DOHH2 (cell line): ENCODE measurements around the gene CEP112.

ENCODE experiments used
- CTCF ChIP-seq: fragments of 200-600 bp; sonication (generic); IDR thresholded peaks from one replicate; pipeline ENCODE4 v1.5.1; 2014; ENCODE audit warnings: antibody characterized with exemption, mild to moderate bottlenecking, low read depth, low read length; ENCODE audit not compliant: poor library complexity, severe bottlenecking
- EZH2phosphoT487 ChIP-seq: fragments of 200-600 bp; sonication (generic); IDR thresholded peaks from 2 replicates; pipeline ENCODE4 v1.6.1; 2017; ENCODE audit warnings: borderline replicate concordance, mild to moderate bottlenecking, antibody characterized with exemption, low read length, moderate library complexity, mixed read lengths

GRCh38 chr17:66221343-66221742 lies 29.4 kb upstream of the CEP112 start:
- no peak for TF ChIP-seq CTCF
- no peak for TF ChIP-seq EZH2phosphoT487
